ENCODE results near the gene SPATA2.

SPATA2 gene

GRCh38 chr20:49914310-49915117 is 815 bp downstream of the SPATA2 start:
- no peaks in the 10 kb centered on the region for H3K9me3 Mint-ChIP-seq
- H3K27me3 Mint-ChIP-seq (ENCODE audit: low read depth, poor library complexity) = peaks cover 11% of the 10 kb centered on the region
- H3K4me3 Mint-ChIP-seq = peak overlapping the region; percentile 99
- H3K36me3 Mint-ChIP-seq (ENCODE audit: low read depth) = no peaks in the 10 kb centered on the region
- DNase-seq = no peak
- peak overlapping the region; percentile 78 for H3K27ac Mint-ChIP-seq
- H3K4me1 Mint-ChIP-seq = peaks cover 59% of the 10 kb centered on the region
- TF ChIP-seq CTCF (IDR thresholded peaks at IDR 0.05) = no peak

- no peak overlapping the region for H3K27ac Mint-ChIP-seq
- no peak for TF ChIP-seq CTCF (IDR thresholded peaks at IDR 0.05)
- H3K27me3 Mint-ChIP-seq (ENCODE audit: low read depth, poor library complexity) = peaks cover 13% of the 10 kb centered on the region
- H3K4me3 Mint-ChIP-seq = peak overlapping the region; percentile 99
- no peaks in the 10 kb centered on the region for H3K9me3 Mint-ChIP-seq
- H3K36me3 Mint-ChIP-seq (ENCODE audit: low read depth) = no peaks in the 10 kb centered on the region
- DNase-seq = no peak
- H3K4me1 Mint-ChIP-seq = peaks cover 63% of the 10 kb centered on the region
These were observed 1.8 kb downstream of the SPATA2 start for GRCh38 chr20:49913399-49914047.

GRCh38 chr20:49910340-49910706 is 5.0 kb downstream of the SPATA2 start:
- H3K27ac Mint-ChIP-seq = peak overlapping the region; percentile 78
- H3K9me3 Mint-ChIP-seq = no peaks in the 10 kb centered on the region
- TF ChIP-seq CTCF (IDR thresholded peaks at IDR 0.05) = no peak
- DNase-seq = no peak
- peaks cover 3% of the 10 kb centered on the region for H3K27me3 Mint-ChIP-seq (ENCODE audit: low read depth, poor library complexity)
- peaks cover 11% of the 10 kb centered on the region for H3K36me3 Mint-ChIP-seq (ENCODE audit: low read depth)
- H3K4me3 Mint-ChIP-seq = no peak overlapping the region
- H3K4me1 Mint-ChIP-seq = peaks cover 43% of the 10 kb centered on the region

- Mint-ChIP-seq H3K4me3 (no peak overlapping the region), H3K9me3 (no peaks in the 10 kb centered on the region), H3K27me3 (ENCODE audit: low read depth, poor library complexity) (peaks cover 3% of the 10 kb centered on the region), H3K27ac (peak overlapping the region; percentile 78), H3K36me3 (ENCODE audit: low read depth) (peaks cover 17% of the 10 kb centered on the region), H3K4me1 (peaks cover 41% of the 10 kb centered on the region)
- peak; percentile 58 for TF ChIP-seq CTCF (IDR thresholded peaks at IDR 0.05)
- peak; percentile 61 for DNase-seq
These were observed 5.6 kb downstream of the SPATA2 start for GRCh38 chr20:49909499-49910339.

- Mint-ChIP-seq H3K27ac (no peak overlapping the region), H3K4me1 (peaks cover 26% of the 10 kb centered on the region)
- DNase-seq = no peak
These were observed 7.1 kb downstream of the SPATA2 start for GRCh38 chr20:49908258-49908565.

More at GRCh38 chr20:49908258-49908565, 7.1 kb downstream of the SPATA2 start:
- no peak for TF ChIP-seq CTCF (IDR thresholded peaks at IDR 0.05)
- Mint-ChIP-seq H3K36me3 (ENCODE audit: low read depth) (peaks cover 29% of the 10 kb centered on the region), H3K27me3 (ENCODE audit: low read depth, poor library complexity) (peaks cover 3% of the 10 kb centered on the region), H3K9me3 (no peaks in the 10 kb centered on the region), H3K4me3 (no peak overlapping the region)

All from nephron progenitor cell (in vitro differentiated cells).